Activated naive CD4-positive, alpha-beta T cell treated with anti-CD3 and anti-CD28 coated beads, Interleukin-2, amount 50 U/mL, for 24 hours (primary cell): Measurements from ENCODE around the gene TP53RK.
"Not testable (repeated sequence)": the region's sequence is repeated elsewhere in the genome, so short reads cannot be mapped to it uniquely, and the experiment has no call there.

Experiments used
- H3K27ac Mint-ChIP-seq: one replicate; pipeline ENCODE4 v1.8.0; 2021; ENCODE audit warnings: mild to moderate bottlenecking, mixed read lengths
- H3K27me3 Mint-ChIP-seq: one replicate; pipeline ENCODE4 v1.8.0; 2021; ENCODE audit warnings: mixed read lengths
- H3K36me3 Mint-ChIP-seq: one replicate; pipeline ENCODE4 v1.8.0; 2021; ENCODE audit warnings: mixed read lengths
- H3K4me1 Mint-ChIP-seq: one replicate; pipeline ENCODE4 v1.8.0; 2021; ENCODE audit warnings: mixed read lengths
- H3K4me3 Mint-ChIP-seq: one replicate; pipeline ENCODE4 v1.8.0; 2021; ENCODE audit warnings: mild to moderate bottlenecking, mixed read lengths
- H3K9me3 Mint-ChIP-seq: one replicate; pipeline ENCODE4 v1.8.0; 2021; ENCODE audit warnings: mixed read lengths

Gene TP53RK

GRCh38 chr20:46678516-46678915 lies 10.7 kb downstream of the TP53RK start:
- Mint-ChIP-seq H3K36me3 (peaks cover 3% of the 10 kb centered on the region), H3K4me1 (peaks cover 25% of the 10 kb centered on the region), H3K27me3 (no peaks in the 10 kb centered on the region), H3K4me3 (no peak overlapping the region), H3K27ac (no peak overlapping the region), H3K9me3 (peaks cover 2% of the 10 kb centered on the region)

- Mint-ChIP-seq H3K27ac (no peak overlapping the region), H3K4me3 (no peak overlapping the region), H3K4me1 (peaks cover 16% of the 10 kb centered on the region)
Measured at GRCh38 chr20:46677608-46678007, 11.6 kb downstream of the TP53RK start.

GRCh38 chr20:46676649-46677316 lies 12.5 kb downstream of the TP53RK start:
- not testable (repeated sequence) for H3K4me3 Mint-ChIP-seq, H3K27ac Mint-ChIP-seq, H3K27me3 Mint-ChIP-seq, H3K9me3 Mint-ChIP-seq, H3K36me3 Mint-ChIP-seq
- peaks cover 11% of the 10 kb centered on the region for H3K4me1 Mint-ChIP-seq

More at GRCh38 chr20:46677608-46678007, 11.6 kb downstream of the TP53RK start:
- peaks cover 5% of the 10 kb centered on the region for H3K36me3 Mint-ChIP-seq
- peaks cover 5% of the 10 kb centered on the region for H3K9me3 Mint-ChIP-seq
- peaks cover 1% of the 10 kb centered on the region for H3K27me3 Mint-ChIP-seq

- Mint-ChIP-seq H3K9me3 (peaks cover 10% of the 10 kb centered on the region), H3K27ac (no peak overlapping the region), H3K27me3 (peaks cover 1% of the 10 kb centered on the region), H3K4me1 (no peaks in the 10 kb centered on the region), H3K4me3 (no peak overlapping the region), H3K36me3 (peaks cover 8% of the 10 kb centered on the region)
Measured at GRCh38 chr20:46674253-46675083, 14.8 kb downstream of the TP53RK start.

- H3K4me1 Mint-ChIP-seq = no peaks in the 10 kb centered on the region
- peaks cover 8% of the 10 kb centered on the region for H3K36me3 Mint-ChIP-seq
- H3K27ac Mint-ChIP-seq = no peak overlapping the region
- peaks cover 10% of the 10 kb centered on the region for H3K9me3 Mint-ChIP-seq
- H3K27me3 Mint-ChIP-seq = peaks cover 1% of the 10 kb centered on the region
- no peak overlapping the region for H3K4me3 Mint-ChIP-seq
Measured at GRCh38 chr20:46673394-46674252, 15.6 kb downstream of the TP53RK start.

- no peaks in the 10 kb centered on the region for H3K4me1 Mint-ChIP-seq
- no peak overlapping the region for H3K27ac Mint-ChIP-seq
- H3K9me3 Mint-ChIP-seq = peaks cover 10% of the 10 kb centered on the region
- no peak overlapping the region for H3K4me3 Mint-ChIP-seq
- peaks cover 11% of the 10 kb centered on the region for H3K36me3 Mint-ChIP-seq
- H3K27me3 Mint-ChIP-seq = peaks cover 1% of the 10 kb centered on the region
Measured at GRCh38 chr20:46672543-46673148, 16.6 kb downstream of the TP53RK start.

- H3K4me1 Mint-ChIP-seq = no peaks in the 10 kb centered on the region
- peaks cover 1% of the 10 kb centered on the region for H3K27me3 Mint-ChIP-seq
Measured at GRCh38 chr20:46671866-46672542, 17.2 kb downstream of the TP53RK start.

GRCh38 chr20:46670585-46671584 lies 18.4 kb downstream of the TP53RK start:
- peaks cover 11% of the 10 kb centered on the region for H3K36me3 Mint-ChIP-seq
- no peak overlapping the region for H3K4me3 Mint-ChIP-seq
- H3K27me3 Mint-ChIP-seq = peaks cover 1% of the 10 kb centered on the region
- H3K4me1 Mint-ChIP-seq = no peaks in the 10 kb centered on the region
- peaks cover 10% of the 10 kb centered on the region for H3K9me3 Mint-ChIP-seq
- H3K27ac Mint-ChIP-seq = no peak overlapping the region

More at GRCh38 chr20:46671866-46672542, 17.2 kb downstream of the TP53RK start:
- Mint-ChIP-seq H3K9me3 (peaks cover 10% of the 10 kb centered on the region), H3K27ac (no peak overlapping the region), H3K36me3 (peaks cover 11% of the 10 kb centered on the region), H3K4me3 (no peak overlapping the region)

GRCh38 chr20:46670228-46670584 lies 19.0 kb downstream of the TP53RK start:
- Mint-ChIP-seq H3K27ac (no peak overlapping the region), H3K4me3 (no peak overlapping the region), H3K27me3 (peaks cover 1% of the 10 kb centered on the region), H3K36me3 (peaks cover 13% of the 10 kb centered on the region), H3K9me3 (peaks cover 10% of the 10 kb centered on the region), H3K4me1 (no peaks in the 10 kb centered on the region)

- H3K27me3 Mint-ChIP-seq = no peaks in the 10 kb centered on the region
- no peak overlapping the region for H3K27ac Mint-ChIP-seq
- H3K36me3 Mint-ChIP-seq = peaks cover 15% of the 10 kb centered on the region
- H3K9me3 Mint-ChIP-seq = peaks cover 6% of the 10 kb centered on the region
- H3K4me3 Mint-ChIP-seq = no peak overlapping the region
- H3K4me1 Mint-ChIP-seq = no peaks in the 10 kb centered on the region
Measured at GRCh38 chr20:46666818-46667515, 22.3 kb downstream of the TP53RK start.

- H3K9me3 Mint-ChIP-seq = peaks cover 4% of the 10 kb centered on the region
- H3K27me3 Mint-ChIP-seq = no peaks in the 10 kb centered on the region
- H3K36me3 Mint-ChIP-seq = peaks cover 14% of the 10 kb centered on the region
- no peak overlapping the region for H3K27ac Mint-ChIP-seq
- no peaks in the 10 kb centered on the region for H3K4me1 Mint-ChIP-seq
- no peak overlapping the region for H3K4me3 Mint-ChIP-seq
Measured at GRCh38 chr20:46666306-46666705, 22.9 kb downstream of the TP53RK start.

- Mint-ChIP-seq H3K36me3 (peaks cover 15% of the 10 kb centered on the region), H3K9me3 (peaks cover 6% of the 10 kb centered on the region), H3K4me3 (no peak overlapping the region), H3K27me3 (no peaks in the 10 kb centered on the region), H3K4me1 (no peaks in the 10 kb centered on the region), H3K27ac (no peak overlapping the region)
Measured at GRCh38 chr20:46665602-46666001, 23.6 kb downstream of the TP53RK start.

GRCh38 chr20:46663531-46663930 lies 25.7 kb downstream of the TP53RK start:
- Mint-ChIP-seq H3K27me3 (peaks cover 4% of the 10 kb centered on the region), H3K27ac (no peak overlapping the region), H3K4me3 (no peak overlapping the region), H3K36me3 (peaks cover 20% of the 10 kb centered on the region), H3K4me1 (no peaks in the 10 kb centered on the region), H3K9me3 (peaks cover 12% of the 10 kb centered on the region)
